Measurements from ENCODE around the gene NUDT16L1. TPM values are rescaled to one million over a fixed set of nuclear protein-coding genes. Genes with fewer than 3 reads are reported as not detected.

NUDT16L1 gene
- total RNA-seq, 4 donors from 2014 or later: 19.9 to 32.7 (median 24.6) TPM

GRCh38 chr16:4666537-4667202 lies 26.7 kb upstream of the NUDT16L1 start:
- no peaks in the 10 kb centered on the region for H3K9me3 ChIP-seq
- H3K4me3 ChIP-seq: no peak overlapping the region
- peaks cover 17% of the 10 kb centered on the region for H3K4me1 ChIP-seq
- H3K36me3 ChIP-seq: peaks cover 77% of the 10 kb centered on the region
- TF ChIP-seq POLR2A (IDR thresholded peaks at IDR 0.05) (no peak), CTCF (IDR thresholded peaks at IDR 0.05) (no peak), EP300 (IDR thresholded peaks at IDR 0.05) (no peak), POLR2AphosphoS5 (IDR thresholded peaks at IDR 0.05) (no peak)
- DNase-seq (ENCODE audit: low spot score in 2 of 2): no peak
- no peak overlapping the region for H3K27ac ChIP-seq
- H3K27me3 ChIP-seq: no peaks in the 10 kb centered on the region
- 100% methylated on average over 2 of the region's 20 CpGs for WGBS

DNA sequence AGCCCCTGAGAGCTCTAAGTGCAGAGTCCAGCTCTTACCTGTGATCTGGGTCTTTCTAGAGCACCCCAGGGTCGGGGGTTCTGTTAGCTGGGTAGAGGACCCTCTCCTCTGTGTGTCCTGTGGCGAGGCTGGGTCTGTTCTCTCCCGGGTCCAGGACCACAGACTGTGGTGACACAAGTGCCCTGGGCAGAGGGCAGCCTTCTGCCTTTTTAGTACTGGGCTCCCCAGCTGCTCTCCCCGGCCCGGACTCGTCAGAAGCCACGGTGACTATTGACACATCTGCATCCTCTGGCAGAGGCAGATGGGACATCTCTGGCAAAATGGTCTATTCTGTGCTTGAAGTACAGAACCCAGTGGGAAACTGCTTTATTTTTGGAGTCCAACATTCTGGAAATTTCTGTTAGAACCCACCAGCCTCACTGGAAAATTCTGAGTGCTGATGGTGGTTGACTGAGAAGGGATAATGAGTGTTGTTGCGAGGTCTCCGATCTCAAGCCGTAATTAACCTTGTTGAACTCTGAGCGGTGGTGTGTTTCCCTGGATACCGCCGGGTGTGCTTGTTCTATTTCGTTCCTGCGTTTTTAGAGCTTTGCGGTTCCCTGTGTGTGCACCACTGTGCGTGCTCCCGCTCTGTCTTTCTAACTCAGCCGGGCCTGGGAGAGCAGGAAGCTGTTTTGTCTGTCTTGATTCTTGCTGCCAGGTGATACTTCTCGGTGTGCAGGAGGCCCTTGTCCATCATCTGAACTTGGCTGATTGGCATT lies 26.0 kb upstream of the NUDT16L1 start:
- no peaks in the 10 kb centered on the region for H3K27me3 ChIP-seq
- TF ChIP-seq POLR2A (IDR thresholded peaks at IDR 0.05): no peak
- TF ChIP-seq POLR2AphosphoS5 (IDR thresholded peaks at IDR 0.05): no peak
- no peak for TF ChIP-seq CTCF (IDR thresholded peaks at IDR 0.05)
- TF ChIP-seq EP300 (IDR thresholded peaks at IDR 0.05): no peak
- no peak overlapping the region for H3K4me3 ChIP-seq
- H3K27ac ChIP-seq: no peak overlapping the region
- no peak for DNase-seq (ENCODE audit: low spot score in 2 of 2)
- H3K36me3 ChIP-seq: peaks cover 82% of the 10 kb centered on the region
- no peaks in the 10 kb centered on the region for H3K9me3 ChIP-seq
- H3K4me1 ChIP-seq: peaks cover 17% of the 10 kb centered on the region
- WGBS: 87% methylated on average over 17 of the region's 20 CpGs

- Histone ChIP-seq H3K36me3 (peaks cover 86% of the 10 kb centered on the region), H3K9me3 (no peaks in the 10 kb centered on the region), H3K27ac (no peak overlapping the region), H3K27me3 (no peaks in the 10 kb centered on the region), H3K4me3 (no peak overlapping the region), H3K4me1 (peaks cover 16% of the 10 kb centered on the region)
- 96% methylated on average over 10 of the region's 10 CpGs for WGBS
- TF ChIP-seq POLR2A (IDR thresholded peaks at IDR 0.05): no peak
- TF ChIP-seq POLR2AphosphoS5 (IDR thresholded peaks at IDR 0.05): no peak
- TF ChIP-seq CTCF (IDR thresholded peaks at IDR 0.05): no peak
- no peak for TF ChIP-seq EP300 (IDR thresholded peaks at IDR 0.05)
- no peak for DNase-seq (ENCODE audit: low spot score in 2 of 2)
These were observed 24.9 kb upstream of the NUDT16L1 start for GRCh38 chr16:4668313-4668960.

- H3K9me3 ChIP-seq: no peaks in the 10 kb centered on the region
- no peak for DNase-seq (ENCODE audit: low spot score in 2 of 2)
- peaks cover 71% of the 10 kb centered on the region for H3K36me3 ChIP-seq
- H3K4me3 ChIP-seq: no peak overlapping the region
- H3K27ac ChIP-seq: no peak overlapping the region
- peaks cover 5% of the 10 kb centered on the region for H3K4me1 ChIP-seq
- WGBS: 87% methylated on average over 20 of the region's 33 CpGs
- H3K27me3 ChIP-seq: no peaks in the 10 kb centered on the region
- TF ChIP-seq EP300 (IDR thresholded peaks at IDR 0.05) (no peak), POLR2AphosphoS5 (IDR thresholded peaks at IDR 0.05) (no peak), CTCF (IDR thresholded peaks at IDR 0.05) (no peak), POLR2A (IDR thresholded peaks at IDR 0.05) (no peak)
These were observed 19.8 kb upstream of the NUDT16L1 start for GRCh38 chr16:4673387-4674046.
